GM20431 (cell line): Measurements from ENCODE around the gene CEACAM19.

Experiments used
- in situ Hi-C: fragments of 300-500 bp; cut with MseI, MboI; formaldehyde crosslinking; loops from one replicate; pipeline ENCODE4 v1.15.0; 2020; ENCODE audit warnings: low sequenced_read_pairs; ENCODE audit not compliant: unreplicated experiment

The CEACAM19 gene

DNA sequence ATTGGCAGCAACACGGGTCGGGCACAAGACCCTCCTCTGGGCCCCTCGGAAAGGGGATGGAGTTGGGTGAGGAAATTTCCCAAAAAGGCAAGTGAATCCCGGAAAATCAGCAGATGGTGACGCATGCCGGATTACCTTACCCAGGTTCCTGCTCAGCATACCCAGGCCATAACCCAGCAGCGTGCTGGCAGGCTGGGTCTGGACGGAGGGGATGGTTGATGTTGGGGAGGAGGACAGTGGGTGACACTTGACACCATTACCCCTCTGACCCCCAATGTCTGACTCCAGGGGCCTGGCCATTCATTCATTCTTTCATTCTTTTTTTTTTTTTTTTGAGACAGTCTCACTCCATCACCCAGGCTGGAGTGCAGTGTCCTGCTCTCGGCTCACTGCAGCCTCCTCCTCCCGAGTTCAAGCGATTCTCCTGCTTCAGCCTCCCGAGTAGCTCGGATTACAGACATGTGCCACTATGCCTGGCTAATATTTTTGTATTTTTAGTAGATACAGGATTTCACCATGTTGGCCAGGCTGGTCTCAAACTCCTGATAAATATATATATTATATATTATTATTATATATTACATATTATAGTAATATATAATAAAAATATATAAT lies 26.8 kb upstream of the CEACAM19 start:
- in situ Hi-C loops: no loop called here

DNA sequence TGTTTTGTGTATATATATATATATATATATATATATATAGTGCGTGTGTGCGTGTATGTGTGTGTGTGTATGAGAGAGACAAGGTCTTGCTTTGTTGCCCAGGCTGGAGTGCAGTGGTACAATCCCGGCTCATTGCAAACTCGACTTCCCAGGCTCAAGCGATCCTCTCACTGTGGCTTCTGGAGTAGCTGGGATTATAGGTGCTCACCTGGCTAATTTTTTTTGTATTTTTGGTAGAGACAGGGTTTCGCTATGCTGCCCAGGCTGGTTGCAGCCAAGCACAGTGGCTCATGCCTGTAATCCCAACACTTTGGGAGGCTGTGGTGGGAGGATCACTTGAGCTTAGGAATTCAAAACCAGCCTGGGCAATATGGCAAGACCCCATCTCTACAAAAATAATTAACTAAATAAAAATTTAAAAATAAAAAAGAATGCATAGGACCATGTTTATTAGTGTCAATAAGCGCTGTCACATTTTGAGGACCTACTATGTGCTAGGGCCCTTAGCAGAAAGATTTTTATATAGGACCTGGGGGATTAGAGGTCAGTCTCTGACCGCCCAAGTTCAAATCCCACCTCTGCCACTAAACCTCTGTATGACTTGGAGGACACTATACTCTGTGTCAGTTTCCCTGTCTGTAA lies 25.8 kb upstream of the CEACAM19 start:
- in situ Hi-C loops: no loop called here

DNA sequence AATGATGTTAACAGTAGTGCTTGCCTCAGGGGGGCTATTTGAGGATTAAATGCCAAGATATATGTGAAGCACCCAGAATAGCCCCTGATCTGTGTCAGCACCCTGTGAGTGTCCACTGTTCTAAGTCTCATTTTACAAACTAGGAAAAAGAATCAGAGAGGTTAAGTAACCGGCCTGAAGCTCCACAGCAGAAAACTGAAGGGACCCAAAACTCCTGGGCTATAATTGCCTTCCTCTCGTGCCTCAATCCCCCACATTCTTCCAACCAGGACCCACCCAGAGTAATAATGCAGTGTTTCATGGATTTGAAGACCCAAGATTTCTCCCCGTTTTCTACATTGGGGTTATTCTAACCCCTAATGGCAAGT lies 25.2 kb upstream of the CEACAM19 start:
- in situ Hi-C loops: no loop called here

DNA sequence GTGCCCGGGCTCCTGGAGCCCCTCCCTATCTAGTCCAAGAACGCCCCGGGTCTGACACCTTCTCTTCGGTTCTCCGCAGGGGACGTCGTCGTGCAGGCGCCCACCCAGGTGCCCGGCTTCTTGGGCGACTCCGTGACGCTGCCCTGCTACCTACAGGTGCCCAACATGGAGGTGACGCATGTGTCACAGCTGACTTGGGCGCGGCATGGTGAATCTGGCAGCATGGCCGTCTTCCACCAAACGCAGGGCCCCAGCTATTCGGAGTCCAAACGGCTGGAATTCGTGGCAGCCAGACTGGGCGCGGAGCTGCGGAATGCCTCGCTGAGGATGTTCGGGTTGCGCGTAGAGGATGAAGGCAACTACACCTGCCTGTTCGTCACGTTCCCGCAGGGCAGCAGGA lies 24.1 kb upstream of the CEACAM19 start:
- in situ Hi-C loops: no loop called here

DNA sequence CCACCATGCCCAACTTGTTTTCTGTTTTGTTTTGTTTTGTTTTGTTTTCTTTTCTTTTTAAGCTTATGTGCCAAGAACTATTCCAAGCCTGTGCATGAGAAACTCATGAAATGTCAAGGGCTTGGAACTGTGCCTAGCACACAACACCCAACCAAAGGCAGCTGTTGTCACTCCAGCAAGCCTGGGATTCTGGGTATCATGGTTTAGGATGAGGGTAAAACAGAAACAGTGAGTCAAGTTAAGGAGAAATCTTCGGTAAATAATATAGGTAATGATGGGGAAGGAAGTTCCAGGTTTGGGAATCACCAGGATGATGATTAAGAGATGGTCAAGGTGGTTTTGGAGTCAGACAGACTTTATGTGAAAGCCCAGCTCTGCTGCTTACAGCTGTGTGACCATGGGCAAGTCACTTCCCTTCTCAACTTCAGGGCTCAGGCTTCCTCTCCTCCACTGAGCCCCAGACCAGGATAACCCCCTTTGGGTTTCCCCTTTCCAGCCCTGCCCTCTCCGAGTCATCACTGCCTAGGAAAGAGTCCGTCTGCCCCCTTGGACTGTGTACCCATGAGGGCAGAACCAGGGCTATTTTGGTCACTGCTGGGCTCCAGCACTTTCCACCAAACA lies 22.5 kb upstream of the CEACAM19 start:
- in situ Hi-C loops: no loop called here

DNA sequence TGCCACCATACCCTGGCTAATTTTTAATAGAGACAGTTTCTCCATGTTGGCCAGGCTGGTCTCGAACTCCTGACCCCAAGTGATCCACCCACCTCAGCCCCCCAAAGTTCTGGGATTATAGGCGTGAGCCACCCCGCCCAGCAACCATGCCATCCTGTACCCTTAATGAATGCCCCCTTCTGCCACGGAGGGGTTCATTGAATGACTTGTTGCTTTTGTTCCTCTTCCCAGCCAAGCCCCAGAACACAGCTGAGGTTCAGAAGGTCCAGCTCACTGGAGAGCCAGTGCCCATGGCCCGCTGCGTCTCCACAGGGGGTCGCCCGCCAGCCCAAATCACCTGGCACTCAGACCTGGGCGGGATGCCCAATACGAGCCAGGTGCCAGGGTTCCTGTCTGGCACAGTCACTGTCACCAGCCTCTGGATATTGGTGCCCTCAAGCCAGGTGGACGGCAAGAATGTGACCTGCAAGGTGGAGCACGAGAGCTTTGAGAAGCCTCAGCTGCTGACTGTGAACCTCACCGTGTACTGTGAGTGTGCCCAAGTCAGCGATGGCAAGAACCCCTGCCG lies 21.6 kb upstream of the CEACAM19 start:
- in situ Hi-C loops: no loop called here

DNA sequence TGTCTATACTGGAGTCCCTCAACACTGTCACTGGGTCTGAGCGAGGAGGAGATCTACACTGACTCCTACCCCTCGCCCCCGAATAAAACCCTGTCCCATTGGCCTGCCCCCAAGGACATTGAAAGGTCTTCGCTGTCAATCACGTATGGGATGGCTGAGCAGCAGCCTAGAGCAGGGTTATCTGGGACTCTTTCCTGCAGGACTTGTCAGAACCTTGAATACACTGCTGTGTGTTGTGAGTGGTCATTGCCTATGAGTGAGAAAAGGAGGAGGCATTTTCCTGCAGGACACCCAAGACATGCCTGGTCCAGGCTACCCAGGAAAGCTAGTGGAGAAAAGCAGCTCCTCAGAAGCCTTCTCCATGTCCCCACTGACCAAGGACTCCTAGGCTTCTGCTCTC lies 17.9 kb upstream of the CEACAM19 start:
- in situ Hi-C loops: no loop called here

DNA sequence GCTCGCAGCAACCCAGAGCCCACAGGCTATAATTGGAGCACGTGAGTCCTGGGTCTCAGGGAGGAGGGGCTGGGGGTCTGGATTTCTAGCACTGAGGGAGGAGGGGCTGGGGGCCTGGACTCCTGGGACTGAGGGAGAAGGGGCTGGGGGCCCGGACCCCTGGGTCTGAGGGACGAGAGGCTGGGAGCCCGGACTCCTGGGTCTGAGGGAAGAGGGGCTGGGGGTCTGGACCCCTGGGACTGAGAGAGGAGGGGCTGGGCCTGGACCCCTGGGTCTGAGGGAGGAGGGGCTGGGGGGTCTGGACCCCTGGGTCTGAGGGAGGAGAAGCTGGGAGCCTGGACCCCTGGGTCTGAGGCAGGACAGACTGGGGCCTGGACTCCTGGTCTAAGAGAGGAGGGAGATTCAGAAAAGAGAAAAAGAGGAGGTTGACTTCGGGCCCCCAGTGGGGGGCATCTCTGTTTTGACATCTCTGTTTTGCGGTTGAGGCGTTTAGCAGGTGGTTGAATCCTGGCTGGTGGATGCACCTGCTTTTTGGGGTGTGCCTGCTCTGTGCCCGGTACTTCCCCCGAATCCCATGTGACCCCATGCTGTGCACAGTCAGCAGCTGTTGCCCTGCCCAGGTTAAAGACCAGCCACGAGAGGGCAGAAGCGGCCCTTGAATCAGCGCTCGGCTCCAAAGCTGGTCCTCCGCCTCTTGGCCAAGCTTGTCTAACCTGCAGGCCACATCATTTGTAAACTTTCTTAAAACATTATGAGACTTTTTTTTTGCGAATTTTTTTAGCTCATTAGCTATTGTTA lies 17.1 kb upstream of the CEACAM19 start:
- in situ Hi-C loops: no loop called here

DNA sequence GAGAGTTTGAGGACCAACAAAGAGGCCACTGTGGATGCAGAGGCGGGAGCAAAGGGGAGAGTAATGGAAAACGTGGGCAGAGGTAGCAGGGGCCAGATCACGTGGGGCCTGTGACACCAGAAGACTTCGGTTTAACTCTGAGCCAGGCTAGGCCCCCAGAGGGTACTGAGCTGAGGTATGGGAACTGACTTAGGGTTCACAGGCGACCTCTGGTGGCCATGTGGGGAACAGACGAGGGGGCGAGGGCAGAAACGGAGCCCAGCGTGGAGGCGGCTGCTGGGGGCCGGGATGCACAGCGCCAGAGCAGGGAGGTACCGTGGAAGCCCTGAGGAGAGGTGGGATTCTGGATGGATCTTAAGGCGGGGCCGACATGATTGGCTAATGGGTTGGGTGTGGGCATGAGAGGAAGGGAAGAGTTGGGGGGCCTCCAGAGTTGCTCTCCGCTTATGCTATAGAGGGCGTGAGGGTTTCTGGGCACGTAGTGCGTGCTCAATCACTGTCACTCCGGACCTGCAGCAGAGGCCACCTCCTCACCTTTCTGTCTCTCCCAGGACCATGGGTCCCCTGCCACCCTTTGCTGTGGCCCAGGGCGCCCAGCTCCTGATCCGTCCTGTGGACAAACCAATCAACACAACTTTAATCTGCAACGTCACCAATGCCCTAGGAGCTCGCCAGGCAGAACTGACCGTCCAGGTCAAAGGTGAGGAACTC lies 13.9 kb upstream of the CEACAM19 start:
- in situ Hi-C loops: no loop called here

DNA sequence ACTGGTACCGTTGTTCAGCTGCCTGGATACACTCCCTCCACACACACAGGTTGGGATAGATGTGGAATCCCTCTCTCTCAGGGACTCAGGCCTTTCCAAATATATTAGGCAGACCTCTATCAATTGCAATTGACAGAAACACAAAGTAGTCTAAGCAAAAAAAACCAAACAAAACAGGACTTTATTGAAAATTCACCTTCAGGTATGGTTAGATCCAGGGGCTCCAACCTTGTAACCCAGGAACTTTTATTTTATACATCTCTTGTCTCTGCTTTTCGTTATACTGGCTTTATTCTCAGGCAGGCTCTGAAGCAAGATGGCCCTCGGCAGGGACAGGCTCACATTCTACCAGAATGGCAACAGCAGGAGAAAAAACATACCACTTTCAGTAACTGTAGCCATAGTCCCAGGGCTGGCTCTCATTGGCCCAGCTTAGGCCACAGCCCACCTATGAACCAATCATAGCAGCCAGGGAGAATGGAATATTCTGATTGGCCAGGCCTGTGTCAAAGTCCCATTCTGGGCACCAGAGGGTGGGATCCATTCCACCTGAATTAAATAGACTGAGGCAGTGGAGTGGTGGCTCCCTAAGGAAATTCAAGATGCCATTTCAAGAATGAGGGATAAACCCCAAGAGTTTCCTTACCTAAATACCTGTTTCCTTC lies 13.1 kb upstream of the CEACAM19 start:
- in situ Hi-C loops: no loop called here

DNA sequence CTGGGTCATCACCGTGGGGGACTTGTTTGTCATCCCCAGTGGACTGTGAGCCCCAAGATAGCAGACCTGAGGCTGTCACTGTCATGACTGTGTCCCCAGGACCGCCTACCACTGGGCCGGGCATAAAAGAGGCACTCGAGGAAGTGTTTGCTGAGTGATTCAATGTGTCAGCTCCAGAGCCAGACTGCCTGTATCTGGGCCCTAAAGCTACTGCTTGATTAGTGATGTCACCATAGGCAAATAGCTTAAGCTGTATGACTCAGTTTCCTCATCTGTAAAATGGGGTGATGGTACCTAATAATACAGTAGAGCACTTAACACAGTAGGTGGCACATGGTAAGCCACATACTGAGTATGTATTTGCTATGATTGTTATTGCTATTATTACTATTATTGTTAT lies 11.2 kb upstream of the CEACAM19 start:
- in situ Hi-C loops: no loop called here

DNA sequence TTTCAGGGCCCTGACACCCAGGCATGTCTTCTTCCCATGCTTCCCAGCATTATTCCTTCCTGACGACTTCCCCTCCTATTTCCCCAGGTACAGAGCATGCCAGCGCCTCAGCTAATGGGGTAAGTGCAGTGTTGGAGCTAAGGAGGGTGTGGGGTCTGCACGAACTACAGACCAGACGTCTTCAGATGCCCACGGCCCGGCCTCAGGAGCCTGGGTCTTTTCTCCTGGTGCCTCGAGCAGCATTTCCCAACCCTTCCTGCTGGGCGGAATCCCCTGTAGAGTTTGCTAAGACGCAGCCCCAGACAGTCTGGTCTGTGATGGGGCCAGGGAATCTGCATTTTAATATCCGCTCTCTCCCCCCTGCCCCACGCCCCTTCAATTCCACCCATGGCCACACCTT lies 10.1 kb upstream of the CEACAM19 start:
- in situ Hi-C loops: no loop called here

DNA sequence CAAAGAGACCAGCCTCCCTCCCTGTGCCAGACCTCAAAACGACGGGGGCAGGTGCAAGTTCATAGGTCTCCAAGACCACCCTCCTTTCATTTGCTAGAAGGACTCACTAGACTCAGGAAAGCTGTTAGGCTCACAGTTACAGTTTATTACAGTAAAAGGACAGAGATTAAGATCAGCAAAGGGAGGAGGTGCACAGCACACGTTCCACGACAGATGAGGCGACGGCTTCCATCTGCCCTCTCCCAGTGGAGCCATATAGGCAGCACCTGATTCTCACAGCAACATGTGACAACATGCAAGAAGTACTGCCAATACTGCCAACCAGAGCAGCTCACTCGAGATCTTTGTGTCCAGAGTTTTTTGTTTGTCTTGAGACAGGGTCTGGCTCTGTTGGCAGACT lies 9.4 kb upstream of the CEACAM19 start:
- in situ Hi-C loops: no loop called here

DNA sequence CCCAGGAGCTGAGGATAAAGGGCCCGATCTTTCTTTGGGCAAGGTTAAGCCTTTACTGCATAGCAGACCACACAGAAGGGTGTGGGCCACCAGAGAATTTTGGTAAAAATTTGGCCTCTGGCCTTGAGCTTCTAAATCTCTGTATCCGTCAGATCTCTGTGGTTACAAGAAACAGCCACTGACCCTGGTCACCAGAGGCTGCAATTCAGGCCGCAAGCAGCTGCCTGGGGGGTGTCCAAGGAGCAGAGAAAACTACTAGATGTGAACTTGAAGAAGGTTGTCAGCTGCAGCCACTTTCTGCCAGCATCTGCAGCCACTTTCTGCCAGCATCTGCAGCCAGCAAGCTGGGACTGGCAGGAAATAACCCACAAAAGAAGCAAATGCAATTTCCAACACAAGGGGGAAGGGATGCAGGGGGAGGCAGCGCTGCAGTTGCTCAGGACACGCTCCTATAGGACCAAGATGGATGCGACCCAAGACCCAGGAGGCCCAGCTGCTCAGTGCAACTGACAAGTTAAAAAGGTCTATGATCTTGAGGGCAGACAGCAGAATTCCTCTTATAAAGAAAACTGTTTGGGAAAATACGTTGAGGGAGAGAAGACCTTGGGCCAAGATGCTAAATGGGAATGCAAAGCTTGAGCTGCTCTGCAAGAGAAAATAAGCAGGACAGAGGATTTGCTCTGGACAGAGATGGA lies 8.4 kb upstream of the CEACAM19 start:
- in situ Hi-C loops: no loop called here

DNA sequence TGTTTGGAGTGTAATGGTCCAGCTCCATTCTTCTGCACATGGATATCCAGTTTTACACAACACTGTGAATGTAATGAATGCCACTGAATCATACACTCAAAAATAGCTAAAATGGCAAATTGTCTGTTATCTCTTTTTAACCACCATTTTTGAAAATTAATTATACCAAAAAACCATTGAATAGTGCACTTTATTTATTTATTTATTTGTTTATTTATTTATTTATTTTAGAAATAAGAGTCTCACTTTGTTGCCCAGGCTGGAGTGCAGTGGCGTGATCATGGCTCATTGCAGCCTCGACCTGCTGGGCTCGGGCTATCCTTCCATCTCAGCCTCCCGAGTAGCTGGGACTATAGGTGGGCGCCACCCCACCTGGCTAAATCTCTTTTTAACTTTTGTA lies 7.3 kb upstream of the CEACAM19 start:
- in situ Hi-C loops: no loop called here

DNA sequence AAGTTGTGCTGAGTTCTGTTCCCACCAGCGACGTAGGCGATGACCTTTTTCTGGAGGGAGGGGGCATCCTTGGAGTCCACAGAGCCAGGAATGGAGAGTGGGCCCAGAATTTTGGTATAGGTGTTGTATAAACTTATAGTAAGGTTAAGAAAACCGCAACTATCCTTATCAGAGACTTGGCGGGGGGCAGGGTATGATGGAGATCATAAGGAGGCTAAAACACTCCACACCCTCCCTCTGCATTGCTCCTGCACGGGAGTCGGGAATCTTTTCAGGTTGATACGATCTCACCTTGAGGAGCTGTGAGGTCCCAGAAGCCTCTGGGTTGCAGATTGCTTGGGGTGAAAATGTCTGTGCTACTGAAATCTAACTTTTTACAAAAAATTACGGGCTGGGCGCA lies 6.3 kb upstream of the CEACAM19 start:
- in situ Hi-C loops: no loop called here

DNA sequence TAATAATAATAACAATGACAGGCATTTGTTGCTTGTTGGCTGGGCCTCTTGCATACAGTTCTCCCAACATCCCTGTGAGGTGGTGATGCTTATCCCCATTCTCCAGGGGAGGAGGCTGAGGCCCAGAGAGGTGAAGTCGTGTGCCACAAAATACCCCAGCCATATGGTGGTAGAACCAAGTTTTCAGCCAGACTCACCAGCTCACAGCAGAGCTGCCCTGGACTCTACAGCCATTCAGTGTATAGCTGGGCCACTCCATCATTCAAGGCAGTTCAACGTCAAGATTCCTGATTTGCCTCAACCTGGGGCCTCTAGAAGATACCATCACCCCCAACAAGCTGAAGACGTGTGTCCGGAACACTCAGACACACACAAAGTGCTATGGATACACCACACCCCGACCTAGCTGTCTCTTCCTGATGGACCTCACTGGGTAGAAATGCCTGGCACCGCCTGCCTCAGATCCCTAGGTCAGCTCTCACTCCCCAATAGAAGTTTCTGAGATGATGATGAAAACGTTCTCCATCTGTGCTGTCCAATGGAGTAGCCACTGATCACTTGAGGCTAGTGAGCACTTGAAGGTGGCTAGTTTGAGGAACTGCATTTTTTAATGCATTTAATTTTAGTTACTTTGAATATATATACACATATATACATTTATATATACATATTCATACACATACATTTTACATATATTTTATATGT lies 4.3 kb upstream of the CEACAM19 start:
- in situ Hi-C loops: no loop called here

DNA sequence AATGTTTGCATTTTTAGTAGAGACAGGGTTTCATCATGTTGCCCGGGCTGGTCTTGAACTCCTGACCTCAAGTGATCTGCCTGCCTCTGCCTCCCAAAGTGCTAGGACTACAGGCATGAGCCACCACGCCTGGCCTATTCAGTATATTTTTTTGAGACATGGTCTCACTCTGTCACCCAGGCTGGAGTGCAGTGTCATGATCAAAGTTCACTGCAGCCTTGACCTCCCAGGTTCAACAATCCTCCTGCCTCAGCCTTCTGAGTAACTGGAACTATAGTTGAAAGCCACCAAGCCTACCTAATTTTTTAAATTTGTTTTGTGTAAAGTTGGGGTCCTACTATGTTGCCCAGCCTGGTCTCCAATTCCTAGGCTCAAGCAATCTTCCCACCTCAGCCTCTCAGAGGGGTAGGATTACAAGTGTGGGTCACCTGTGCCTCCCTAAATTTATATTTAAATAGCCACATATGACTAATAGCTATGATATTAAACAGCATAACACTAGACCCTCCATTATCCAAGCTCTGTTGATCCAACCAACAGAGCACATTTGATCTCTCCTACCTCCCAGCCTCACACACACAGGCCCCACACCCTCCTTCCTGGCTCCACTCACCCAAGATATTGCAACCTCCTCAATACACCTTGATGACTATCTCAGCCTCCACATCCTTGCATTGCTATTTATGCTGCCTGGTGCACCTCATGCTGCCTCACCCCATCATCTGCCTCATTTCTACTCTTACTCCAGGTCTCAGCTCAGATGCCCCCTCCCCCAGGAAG lies 2.1 kb upstream of the CEACAM19 start:
- in situ Hi-C loops: no loop called here
